ENCODE measurements around the gene BCAR3. TPM values are rescaled to one million over a fixed set of nuclear protein-coding genes. Genes with fewer than 3 reads are reported as not detected.

BCAR3 gene
- total RNA-seq, 2 donors from 2014 or later, result 7.9 to 10.9 TPM

- WGBS, 2 donors, result 92 to 93% methylated on average over 7 of the region's 7 CpGs
- Histone ChIP-seq H3K27ac (no peak overlapping the region), H3K4me1 (peaks cover 19% of the 10 kb centered on the region), H3K36me3 (replicated peaks in 1 of 2; ENCODE audit: insufficient read depth in 1 of 2, low read depth in 2 of 2) (no peaks in the 10 kb centered on the region), H3K9me3 (no peaks in the 10 kb centered on the region), H3K27me3 (no peaks in the 10 kb centered on the region), H3K4me3 (no peak overlapping the region)
- TF ChIP-seq CTCF (IDR thresholded peaks at IDR 0.05), result no peak
- TF ChIP-seq POLR2A (IDR thresholded peaks at IDR 0.05), result no peak
- intact Hi-C loops (cut with DNase I), result no loop called here
- ATAC-seq (no peak), DNase-seq (no peak)
Observed at GRCh38 chr1:93720956-93721626, 39.5 kb upstream of the BCAR3 start.

GRCh38 chr1:93717640-93718039 is 36.0 kb upstream of the BCAR3 start:
- no peak for DNase-seq
- intact Hi-C loops (cut with DNase I), result no loop called here
- no peak overlapping the region for H3K27ac ChIP-seq
- peaks cover 12% of the 10 kb centered on the region for H3K4me1 ChIP-seq
- no peak overlapping the region for H3K4me3 ChIP-seq
- no peak for ATAC-seq
- H3K9me3 ChIP-seq, result no peaks in the 10 kb centered on the region
- H3K36me3 ChIP-seq (replicated peaks in 1 of 2; ENCODE audit: insufficient read depth in 1 of 2, low read depth in 2 of 2), result no peaks in the 10 kb centered on the region
- TF ChIP-seq POLR2A (IDR thresholded peaks at IDR 0.05) (no peak), CTCF (IDR thresholded peaks at IDR 0.05) (no peak)
- WGBS, 2 donors, result 91 to 92% methylated on average over 7 of the region's 7 CpGs
- H3K27me3 ChIP-seq, result no peaks in the 10 kb centered on the region

GRCh38 chr1:93716941-93717368 is 35.3 kb upstream of the BCAR3 start:
- no peaks in the 10 kb centered on the region for H3K36me3 ChIP-seq (replicated peaks in 1 of 2; ENCODE audit: insufficient read depth in 1 of 2, low read depth in 2 of 2)
- DNase-seq (no peak), ATAC-seq (no peak)
- no peaks in the 10 kb centered on the region for H3K27me3 ChIP-seq
- H3K4me1 ChIP-seq, result peaks cover 5% of the 10 kb centered on the region
- no peak overlapping the region for H3K4me3 ChIP-seq
- WGBS, 2 donors, result 96 to 97% methylated on average over 2 of the region's 2 CpGs
- no peak overlapping the region for H3K27ac ChIP-seq
- intact Hi-C loops (cut with DNase I), result no loop called here
- H3K9me3 ChIP-seq, result no peaks in the 10 kb centered on the region
- no peak for TF ChIP-seq CTCF (IDR thresholded peaks at IDR 0.05)
- no peak for TF ChIP-seq POLR2A (IDR thresholded peaks at IDR 0.05)

GRCh38 chr1:93716163-93716562 is 34.5 kb upstream of the BCAR3 start:
- intact Hi-C loops (cut with DNase I), result no loop called here
- no peak overlapping the region for H3K27ac ChIP-seq
- TF ChIP-seq POLR2A (IDR thresholded peaks at IDR 0.05), result no peak
- no peak for TF ChIP-seq CTCF (IDR thresholded peaks at IDR 0.05)
- H3K9me3 ChIP-seq, result no peaks in the 10 kb centered on the region
- no peaks in the 10 kb centered on the region for H3K27me3 ChIP-seq
- no peaks in the 10 kb centered on the region for H3K4me1 ChIP-seq
- no peak for ATAC-seq
- DNase-seq, result no peak
- WGBS, 2 donors, result 94% methylated on average over 1 of the region's 1 CpG
- no peaks in the 10 kb centered on the region for H3K36me3 ChIP-seq (replicated peaks in 1 of 2; ENCODE audit: insufficient read depth in 1 of 2, low read depth in 2 of 2)
- no peak overlapping the region for H3K4me3 ChIP-seq

- no peak for DNase-seq
- H3K36me3 ChIP-seq (replicated peaks in 1 of 2; ENCODE audit: insufficient read depth in 1 of 2, low read depth in 2 of 2), result no peaks in the 10 kb centered on the region
- intact Hi-C loops (cut with DNase I), result no loop called here
- 31 to 57% methylated on average over 10 of the region's 10 CpGs for whole genome bisulfite sequencing, 2 donors
- TF ChIP-seq CTCF (IDR thresholded peaks at IDR 0.05) (no peak), POLR2A (IDR thresholded peaks at IDR 0.05) (no peak)
- H3K4me1 ChIP-seq, result no peaks in the 10 kb centered on the region
- no peak overlapping the region for H3K27ac ChIP-seq
- no peak overlapping the region for H3K4me3 ChIP-seq
- H3K9me3 ChIP-seq, result no peaks in the 10 kb centered on the region
- no peaks in the 10 kb centered on the region for H3K27me3 ChIP-seq
- no peak for ATAC-seq
Observed at GRCh38 chr1:93715529-93716126, 34.0 kb upstream of the BCAR3 start.
